ENCODE data around the gene TESPA1.
"Not testable (repeated sequence)": the region's sequence is repeated elsewhere in the genome, so short reads cannot be mapped to it uniquely, and the experiment has no call there.

Gene TESPA1

DNA sequence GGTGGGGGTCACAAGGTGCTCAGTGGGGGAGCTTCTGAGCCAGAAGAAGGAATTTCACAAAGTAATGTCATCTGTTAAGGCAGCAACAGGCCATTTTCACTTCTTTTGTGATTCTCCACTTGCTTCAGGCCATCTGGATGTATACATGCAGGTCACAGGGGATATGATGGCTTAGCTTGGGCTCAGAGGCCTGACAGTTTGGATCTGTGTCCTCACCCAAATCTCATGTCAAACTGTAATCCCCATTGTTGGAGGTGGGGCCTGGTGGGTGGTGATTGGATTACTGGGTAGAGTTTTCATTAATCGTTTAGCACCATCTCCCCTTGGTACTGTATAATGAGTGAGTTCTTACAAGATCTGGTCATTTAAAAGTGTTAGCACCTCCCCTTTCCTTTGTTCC, 36.4 kb downstream of the TESPA1 start:
- no peaks in the 10 kb centered on the region for H3K9me3 ChIP-seq (ENCODE audit: insufficient read depth, low read length)
- H3K27ac ChIP-seq (ENCODE audit: low read length) = no peak overlapping the region

DNA sequence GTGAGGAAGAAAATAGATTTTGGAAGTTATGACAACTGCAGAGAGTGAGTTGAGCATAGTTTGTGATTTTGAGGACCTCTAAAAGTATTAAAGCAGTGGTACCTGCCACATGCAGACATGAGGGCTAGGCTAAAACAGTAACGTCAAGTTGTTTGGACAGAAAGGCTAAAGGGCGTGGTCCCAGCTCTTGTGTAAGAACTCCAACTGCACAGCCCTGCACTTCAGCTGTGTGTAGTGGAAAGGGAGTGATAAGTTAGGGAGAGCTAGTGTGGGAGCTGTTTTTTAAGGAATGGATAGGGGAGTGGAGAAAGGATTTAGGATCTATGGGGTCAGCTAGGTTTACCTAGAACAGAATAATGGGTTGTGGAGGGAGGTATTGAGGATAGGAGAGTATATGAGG, 39.5 kb downstream of the TESPA1 start:
- no peaks in the 10 kb centered on the region for H3K27me3 ChIP-seq (ENCODE audit: low read depth, low read length)
- H2AFZ ChIP-seq (ENCODE audit: low read depth, low read length) = no peak overlapping the region
- H3K4me3 ChIP-seq (ENCODE audit: low read length) = no peak overlapping the region
- H3K9me3 ChIP-seq (ENCODE audit: insufficient read depth, low read length) = no peaks in the 10 kb centered on the region
- no peaks in the 10 kb centered on the region for H4K20me1 ChIP-seq (ENCODE audit: insufficient read depth, low read length)
- no peak overlapping the region for H3K4me2 ChIP-seq (ENCODE audit: low read length)
- H3K36me3 ChIP-seq (replicated peaks; ENCODE audit: low read depth, low read length) = peaks cover 5% of the 10 kb centered on the region
- H3K27ac ChIP-seq (ENCODE audit: low read length) = no peak overlapping the region
- no peaks in the 10 kb centered on the region for H3K79me2 ChIP-seq (ENCODE audit: low read length)
- no peak for TF ChIP-seq EZH2phosphoT487 (IDR thresholded peaks at IDR 0.05; ENCODE audit: low read depth)
- TF ChIP-seq, protein P1, sequence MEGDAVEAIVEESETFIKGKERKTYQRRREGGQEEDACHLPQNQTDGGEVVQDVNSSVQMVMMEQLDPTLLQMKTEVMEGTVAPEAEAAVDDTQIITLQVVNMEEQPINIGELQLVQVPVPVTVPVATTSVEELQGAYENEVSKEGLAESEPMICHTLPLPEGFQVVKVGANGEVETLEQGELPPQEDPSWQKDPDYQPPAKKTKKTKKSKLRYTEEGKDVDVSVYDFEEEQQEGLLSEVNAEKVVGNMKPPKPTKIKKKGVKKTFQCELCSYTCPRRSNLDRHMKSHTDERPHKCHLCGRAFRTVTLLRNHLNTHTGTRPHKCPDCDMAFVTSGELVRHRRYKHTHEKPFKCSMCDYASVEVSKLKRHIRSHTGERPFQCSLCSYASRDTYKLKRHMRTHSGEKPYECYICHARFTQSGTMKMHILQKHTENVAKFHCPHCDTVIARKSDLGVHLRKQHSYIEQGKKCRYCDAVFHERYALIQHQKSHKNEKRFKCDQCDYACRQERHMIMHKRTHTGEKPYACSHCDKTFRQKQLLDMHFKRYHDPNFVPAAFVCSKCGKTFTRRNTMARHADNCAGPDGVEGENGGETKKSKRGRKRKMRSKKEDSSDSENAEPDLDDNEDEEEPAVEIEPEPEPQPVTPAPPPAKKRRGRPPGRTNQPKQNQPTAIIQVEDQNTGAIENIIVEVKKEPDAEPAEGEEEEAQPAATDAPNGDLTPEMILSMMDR (IDR thresholded peaks at IDR 0.05; ENCODE audit: low read depth, low read length) = no peak
- H3K9ac ChIP-seq (ENCODE audit: low read length) = no peak overlapping the region
- no peaks in the 10 kb centered on the region for H3K4me1 ChIP-seq (ENCODE audit: low read length)

More for the DNA sequence above, 36.4 kb downstream of the TESPA1 start:
- Histone ChIP-seq H3K36me3 (replicated peaks; ENCODE audit: low read depth, low read length) (peaks cover 9% of the 10 kb centered on the region), H3K27me3 (ENCODE audit: low read depth, low read length) (no peaks in the 10 kb centered on the region), H3K4me3 (ENCODE audit: low read length) (no peak overlapping the region), H2AFZ (ENCODE audit: low read depth, low read length) (no peak overlapping the region), H3K79me2 (ENCODE audit: low read length) (no peaks in the 10 kb centered on the region), H4K20me1 (ENCODE audit: insufficient read depth, low read length) (no peaks in the 10 kb centered on the region), H3K4me2 (ENCODE audit: low read length) (no peak overlapping the region), H3K9ac (ENCODE audit: low read length) (no peak overlapping the region), H3K4me1 (ENCODE audit: low read length) (no peaks in the 10 kb centered on the region)
- TF ChIP-seq EZH2phosphoT487 (IDR thresholded peaks at IDR 0.05; ENCODE audit: low read depth) = no peak
- TF ChIP-seq, protein P1 (IDR thresholded peaks at IDR 0.05; ENCODE audit: low read depth, low read length) = no peak

DNA sequence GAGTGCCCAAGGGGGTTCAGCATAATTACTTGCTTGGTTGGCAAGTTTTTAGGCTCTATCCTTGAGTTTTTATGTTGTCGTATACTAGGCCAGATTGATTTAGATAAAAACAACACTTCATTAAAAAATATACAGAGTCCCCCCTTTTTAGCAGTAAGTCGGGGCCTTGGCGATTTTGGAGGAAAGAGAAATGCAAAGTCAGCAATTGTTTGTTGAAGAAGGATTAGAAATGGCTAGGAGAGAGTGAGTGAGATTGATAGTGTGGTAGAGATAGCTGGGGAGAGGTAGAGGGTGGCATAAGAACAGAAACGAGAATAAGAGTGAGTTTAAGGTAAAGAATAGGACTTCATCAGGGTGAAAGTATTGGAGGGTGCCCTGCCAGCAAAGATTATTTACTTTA, 41.3 kb downstream of the TESPA1 start:
- not testable (repeated sequence) for H4K20me1 ChIP-seq (ENCODE audit: insufficient read depth, low read length); H3K79me2 ChIP-seq (ENCODE audit: low read length); H3K4me2 ChIP-seq (ENCODE audit: low read length); H3K4me3 ChIP-seq (ENCODE audit: low read length); H3K27ac ChIP-seq (ENCODE audit: low read length); H3K4me1 ChIP-seq (ENCODE audit: low read length); H3K9ac ChIP-seq (ENCODE audit: low read length); H2AFZ ChIP-seq (ENCODE audit: low read depth, low read length); H3K36me3 ChIP-seq (replicated peaks; ENCODE audit: low read depth, low read length); H3K9me3 ChIP-seq (ENCODE audit: insufficient read depth, low read length); H3K27me3 ChIP-seq (ENCODE audit: low read depth, low read length)

DNA sequence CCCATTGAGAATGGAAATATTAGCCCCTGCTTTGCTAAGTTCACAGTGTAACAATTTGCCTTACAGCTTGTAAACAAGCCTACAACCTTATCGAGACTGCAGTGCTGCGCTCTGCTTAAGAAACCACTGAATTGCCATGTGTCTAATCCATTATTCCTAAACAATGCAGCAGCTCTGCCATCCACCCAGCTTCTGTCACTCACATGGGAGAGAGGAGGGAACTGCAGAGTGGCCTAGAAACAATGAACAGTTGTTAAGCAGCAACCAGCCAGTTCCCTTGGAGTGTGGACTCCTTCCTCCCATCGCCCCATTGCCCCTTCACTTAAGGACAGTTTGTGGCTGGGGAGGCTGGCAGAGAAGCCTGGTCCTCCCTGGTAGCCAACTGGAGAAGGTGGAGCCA, 42.9 kb downstream of the TESPA1 start:
- H3K9ac ChIP-seq (ENCODE audit: low read length) = no peak overlapping the region
- no peaks in the 10 kb centered on the region for H3K27me3 ChIP-seq (ENCODE audit: low read depth, low read length)
- H3K4me3 ChIP-seq (ENCODE audit: low read length) = no peak overlapping the region
- no peak overlapping the region for H2AFZ ChIP-seq (ENCODE audit: low read depth, low read length)
- H3K36me3 ChIP-seq (replicated peaks; ENCODE audit: low read depth, low read length) = no peaks in the 10 kb centered on the region
- no peaks in the 10 kb centered on the region for H4K20me1 ChIP-seq (ENCODE audit: insufficient read depth, low read length)
- no peaks in the 10 kb centered on the region for H3K4me1 ChIP-seq (ENCODE audit: low read length)
- TF ChIP-seq EZH2phosphoT487 (IDR thresholded peaks at IDR 0.05; ENCODE audit: low read depth) = no peak
- TF ChIP-seq, protein P1 (IDR thresholded peaks at IDR 0.05; ENCODE audit: low read depth, low read length) = no peak
- H3K79me2 ChIP-seq (ENCODE audit: low read length) = no peaks in the 10 kb centered on the region
- H3K27ac ChIP-seq (ENCODE audit: low read length) = no peak overlapping the region
- no peak overlapping the region for H3K4me2 ChIP-seq (ENCODE audit: low read length)
- H3K9me3 ChIP-seq (ENCODE audit: insufficient read depth, low read length) = no peaks in the 10 kb centered on the region

Measured in OCI-LY3 (cell line).